A673 (cell line): ENCODE results near the gene DDX20.

Experiments used
- CTCF ChIP-seq: fragments of 300-800, 200-600 bp; sonication (generic); conservative IDR thresholded peaks from 2 replicates; pipeline ENCODE4 v1.5.1; 2017; ENCODE audit warnings: low read depth, mild to moderate bottlenecking, antibody characterized with exemption, low read length, moderate library complexity, mixed read lengths
- EZH2 ChIP-seq: fragments of 200-600 bp; sonication (generic); IDR thresholded peaks from 2 replicates; pipeline ENCODE4 v1.6.1; 2017; ENCODE audit warnings: borderline replicate concordance, low read depth, mild to moderate bottlenecking, mixed read lengths, antibody characterized with exemption, low read length; ENCODE audit not compliant: poor library complexity, severe bottlenecking

- TF ChIP-seq CTCF (no peak), EZH2 (no peak)
These were observed 49.1 kb downstream of the DDX20 start for GRCh38 chr1:111804776-111805175.
